D721Med (cell line): Measurements from ENCODE around the gene SRD5A1.

Experiments
- DNase-seq: peaks from one replicate; pipeline ENCODE4 v3.0.0; 2011; ENCODE audit warnings: low spot score; ENCODE audit not compliant: insufficient read length
- FAIRE-seq: peaks from 2 replicates; lab custom pipeline; 2011; peaks lifted over from hg19 to GRCh38; lab: Jason Lieb, UNC
- TF ChIP-seq, protein P1 (sequence below): IDR thresholded peaks from 2 replicates; pipeline ENCODE4 v1.5.1; 2012; ENCODE audit warnings: mild to moderate bottlenecking, control low read depth; ENCODE audit not compliant: insufficient read depth; ENCODE audit errors: missing control alignments

Gene SRD5A1

DNA sequence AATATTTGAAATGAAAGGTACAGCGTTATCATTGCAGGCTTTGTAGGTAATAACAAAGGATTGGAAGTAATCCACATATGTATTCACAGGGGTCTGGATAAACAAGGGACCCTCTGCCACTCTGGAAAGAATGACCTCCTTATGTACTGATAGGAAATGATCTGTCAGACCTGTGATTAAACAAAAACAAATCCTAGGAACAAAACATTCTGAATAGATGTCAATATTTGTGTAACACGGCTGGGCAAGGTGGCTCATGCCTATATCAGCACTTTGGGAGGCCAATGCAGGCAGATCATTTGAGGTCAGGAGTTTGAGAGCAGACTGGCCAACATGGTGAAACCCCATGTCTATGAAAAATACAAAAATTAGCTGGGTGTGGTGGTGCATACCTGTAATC lies 42.7 kb upstream of the SRD5A1 start:
- FAIRE-seq (no peak), DNase-seq (no peak)
- TF ChIP-seq, protein P1, sequence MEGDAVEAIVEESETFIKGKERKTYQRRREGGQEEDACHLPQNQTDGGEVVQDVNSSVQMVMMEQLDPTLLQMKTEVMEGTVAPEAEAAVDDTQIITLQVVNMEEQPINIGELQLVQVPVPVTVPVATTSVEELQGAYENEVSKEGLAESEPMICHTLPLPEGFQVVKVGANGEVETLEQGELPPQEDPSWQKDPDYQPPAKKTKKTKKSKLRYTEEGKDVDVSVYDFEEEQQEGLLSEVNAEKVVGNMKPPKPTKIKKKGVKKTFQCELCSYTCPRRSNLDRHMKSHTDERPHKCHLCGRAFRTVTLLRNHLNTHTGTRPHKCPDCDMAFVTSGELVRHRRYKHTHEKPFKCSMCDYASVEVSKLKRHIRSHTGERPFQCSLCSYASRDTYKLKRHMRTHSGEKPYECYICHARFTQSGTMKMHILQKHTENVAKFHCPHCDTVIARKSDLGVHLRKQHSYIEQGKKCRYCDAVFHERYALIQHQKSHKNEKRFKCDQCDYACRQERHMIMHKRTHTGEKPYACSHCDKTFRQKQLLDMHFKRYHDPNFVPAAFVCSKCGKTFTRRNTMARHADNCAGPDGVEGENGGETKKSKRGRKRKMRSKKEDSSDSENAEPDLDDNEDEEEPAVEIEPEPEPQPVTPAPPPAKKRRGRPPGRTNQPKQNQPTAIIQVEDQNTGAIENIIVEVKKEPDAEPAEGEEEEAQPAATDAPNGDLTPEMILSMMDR, result no peak

GRCh38 chr5:6591671-6592288 lies 41.5 kb upstream of the SRD5A1 start:
- TF ChIP-seq, protein P1, result no peak
- DNase-seq (no peak), FAIRE-seq (no peak)

GRCh38 chr5:6592601-6593000 lies 40.6 kb upstream of the SRD5A1 start:
- DNase-seq (no peak), FAIRE-seq (no peak)
- TF ChIP-seq, protein P1, result no peak

DNA sequence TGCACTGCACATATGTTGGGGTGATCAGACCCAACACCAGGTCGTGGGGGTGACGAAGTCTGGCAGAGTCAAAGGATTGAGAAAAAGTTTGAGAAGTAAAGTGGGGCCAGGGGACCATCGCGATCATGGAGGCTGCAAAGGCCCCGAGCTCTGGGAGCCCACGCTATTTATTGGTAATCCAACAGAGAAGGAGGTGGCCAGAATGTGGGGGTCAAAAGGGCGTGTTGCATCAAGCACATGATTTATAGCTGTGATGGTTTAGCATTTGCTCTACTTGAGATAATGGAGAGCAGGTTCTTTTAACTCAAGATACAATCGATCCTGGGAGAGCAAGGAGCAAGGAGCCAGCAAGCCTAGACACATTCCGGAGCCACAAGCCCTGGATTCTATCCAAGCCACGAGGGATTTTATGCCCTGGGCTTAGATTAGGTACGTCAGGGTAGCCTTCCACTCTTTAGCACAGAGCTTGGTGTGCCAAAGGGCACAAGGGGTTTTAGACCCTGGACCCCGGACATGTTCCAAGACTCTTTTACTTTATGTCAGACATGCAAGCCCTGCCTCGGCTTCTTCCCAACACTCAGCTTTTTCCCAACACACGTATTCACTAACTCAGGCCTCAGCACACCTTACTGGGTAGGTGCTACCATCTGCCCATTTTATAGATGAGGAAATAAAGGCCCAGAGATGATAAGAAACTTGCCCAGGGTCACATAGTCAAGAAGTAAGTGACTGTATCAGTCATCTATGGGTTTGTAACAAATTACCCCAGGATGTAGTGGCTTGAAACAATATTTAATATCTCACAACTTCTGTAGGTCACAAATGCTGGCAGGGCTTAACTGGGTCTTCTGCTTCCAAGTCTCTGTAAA lies 39.9 kb upstream of the SRD5A1 start:
- no peak for FAIRE-seq
- TF ChIP-seq, protein P1, result no peak

GRCh38 chr5:6594066-6594465 lies 39.2 kb upstream of the SRD5A1 start:
- no peak for DNase-seq
- TF ChIP-seq, protein P1, result no peak
- FAIRE-seq, result no peak

More for the DNA sequence above, 39.9 kb upstream of the SRD5A1 start:
- no peak for DNase-seq

GRCh38 chr5:6595405-6595804 lies 37.8 kb upstream of the SRD5A1 start:
- TF ChIP-seq, protein P1, result no peak
- FAIRE-seq, result no peak
- no peak for DNase-seq

DNA sequence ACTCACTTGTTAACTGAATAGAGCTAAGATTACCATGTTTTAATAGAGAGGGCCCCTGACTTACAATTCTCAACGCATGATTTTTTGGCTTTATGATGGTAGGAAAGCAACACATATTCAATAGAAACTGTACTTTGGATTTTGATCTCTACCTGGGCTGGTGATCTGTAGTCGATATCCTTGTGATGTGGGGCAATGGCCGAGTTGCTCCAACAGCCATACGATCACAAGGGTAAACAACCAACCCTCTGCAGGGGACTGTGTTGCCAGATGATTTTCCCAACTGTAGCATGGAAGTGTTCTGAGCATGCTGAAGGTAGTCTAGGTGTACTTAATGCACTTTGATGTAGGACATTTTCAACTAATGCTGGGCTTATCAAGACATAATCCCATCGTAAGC lies 36.9 kb upstream of the SRD5A1 start:
- TF ChIP-seq, protein P1, result no peak
- FAIRE-seq (no peak), DNase-seq (no peak)
